Urothelium cell line (cell line): ENCODE measurements around the gene DIPK1A.

ENCODE experiments used
- DNase-seq: peaks from one replicate; pipeline ENCODE4 v3.0.0; 2011; ENCODE audit warnings: low spot score, mixed read lengths
- FAIRE-seq: peaks from 2 replicates; lab custom pipeline; 2011; peaks lifted over from hg19 to GRCh38; lab: Jason Lieb, UNC

DIPK1A gene

GRCh38 chr1:92808381-92808780 lies 152.9 kb downstream of the DIPK1A start:
- DNase-seq (no peak), FAIRE-seq (no peak)

GRCh38 chr1:92805216-92805615 lies 156.0 kb downstream of the DIPK1A start:
- DNase-seq (no peak), FAIRE-seq (no peak)

- FAIRE-seq: no peak
Measured at GRCh38 chr1:92804721-92805201, 156.5 kb downstream of the DIPK1A start.

GRCh38 chr1:92803140-92803887 lies 157.9 kb downstream of the DIPK1A start:
- DNase-seq (no peak), FAIRE-seq (no peak)

More at GRCh38 chr1:92804721-92805201, 156.5 kb downstream of the DIPK1A start:
- peak; percentile 80 for DNase-seq

GRCh38 chr1:92797961-92798360 lies 163.3 kb downstream of the DIPK1A start:
- FAIRE-seq (no peak), DNase-seq (no peak)

GRCh38 chr1:92797297-92797696 lies 164.0 kb downstream of the DIPK1A start:
- FAIRE-seq: no peak
- DNase-seq: no peak

GRCh38 chr1:92795166-92795565 lies 166.1 kb downstream of the DIPK1A start:
- DNase-seq (no peak), FAIRE-seq (no peak)

GRCh38 chr1:92792340-92792782 lies 168.9 kb downstream of the DIPK1A start:
- DNase-seq (no peak), FAIRE-seq (no peak)
